ENCODE measurements around the gene CTSL. TPM values are rescaled to one million over a fixed set of nuclear protein-coding genes. Genes with fewer than 3 reads are reported as not detected.

The CTSL gene
- polyA plus RNA-seq, 3 donors = 22.0 to 28.8 (median 28.3) TPM

DNA sequence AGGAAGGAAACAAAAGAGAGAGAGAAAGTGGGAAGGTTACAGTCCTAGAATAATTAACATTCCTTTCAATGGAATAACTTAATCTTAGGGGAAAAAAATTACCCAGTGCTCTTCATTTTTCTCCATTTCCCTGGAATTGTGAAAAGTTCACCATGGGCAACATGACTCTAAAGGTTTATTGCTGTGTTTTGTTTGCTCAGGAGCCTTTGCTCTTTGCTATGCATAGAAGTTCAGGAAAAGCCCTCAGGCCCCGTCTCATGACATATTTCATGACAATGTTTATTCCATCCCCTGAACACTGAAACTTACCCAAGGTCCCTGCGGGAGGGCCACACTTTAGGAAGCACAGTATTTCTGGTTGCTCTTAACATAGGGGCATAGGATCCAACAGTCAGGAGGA, 9.8 kb upstream of the CTSL start:
- DNase-seq = no peak
- peaks cover 18 to 32% of the 10 kb centered on the region in 2 donors for H3K4me1 ChIP-seq (ENCODE audit: control insufficient read depth in 1 of 2, insufficient read depth in 2 of 2, low read length in 2 of 2)
- H3K79me2 ChIP-seq (ENCODE audit: insufficient read depth, low read length) = no peaks in the 10 kb centered on the region
- no peak overlapping the region for H3K4me2 ChIP-seq (replicated peaks; ENCODE audit: extremely low read depth, low read length, poor library complexity, severe bottlenecking)
- WGBS (ENCODE audit: insufficient coverage) = no CpG with 5 or more reads among the region's 2 CpGs
- H3K27me3 ChIP-seq (ENCODE audit: control insufficient read depth in 2 of 2, insufficient read depth in 2 of 2, low read length in 2 of 2) = peaks cover 0 to 3% of the 10 kb centered on the region in 2 donors
- Mint-ChIP-seq H3K27me3 (ENCODE audit: low read depth in 3 of 3) (peaks cover 8 to 13% (median 9%) of the 10 kb centered on the region in 3 donors), H3K36me3 (peaks cover 0 to 10% of the 10 kb centered on the region in 2 donors), H3K4me1 (peaks cover 52% of the 10 kb centered on the region), H3K27ac (no peak overlapping the region), H3K9me3 (peaks cover 0 to 2% (median 0%) of the 10 kb centered on the region in 7 donors), H3K4me3 (no peak overlapping the region)
- H3K27ac ChIP-seq (ENCODE audit: low read depth in 1 of 2, low read length in 2 of 2) = no peak overlapping the region
- no peak overlapping the region for H2AFZ ChIP-seq (ENCODE audit: insufficient read depth, low read depth, low read length, poor library complexity, severe bottlenecking)
- H3K9me3 ChIP-seq (replicated peaks in 1 of 2; ENCODE audit: control insufficient read depth in 1 of 2, insufficient read depth in 1 of 2, low read length in 2 of 2) = no peaks in the 10 kb centered on the region
- no peaks in the 10 kb centered on the region for H4K20me1 ChIP-seq (ENCODE audit: insufficient read depth, low read length)
- no peak overlapping the region for H3K4me3 ChIP-seq (replicated peaks in 1 of 3; ENCODE audit: low read depth in 2 of 3, low read length in 3 of 3)
- intact Hi-C loops (cut with micrococcal nuclease) = loop anchor here (10.0 kb wide), 2 partner anchors 101 to 221 kb away; partner anchors contain the start of gene DAPK1 (in 1 of the 2)
- no peaks in the 10 kb centered on the region for H3K36me3 ChIP-seq (replicated peaks in 1 of 2; ENCODE audit: control insufficient read depth in 1 of 2, insufficient read depth in 2 of 2, low read length in 2 of 2)
- TF ChIP-seq, protein P1, sequence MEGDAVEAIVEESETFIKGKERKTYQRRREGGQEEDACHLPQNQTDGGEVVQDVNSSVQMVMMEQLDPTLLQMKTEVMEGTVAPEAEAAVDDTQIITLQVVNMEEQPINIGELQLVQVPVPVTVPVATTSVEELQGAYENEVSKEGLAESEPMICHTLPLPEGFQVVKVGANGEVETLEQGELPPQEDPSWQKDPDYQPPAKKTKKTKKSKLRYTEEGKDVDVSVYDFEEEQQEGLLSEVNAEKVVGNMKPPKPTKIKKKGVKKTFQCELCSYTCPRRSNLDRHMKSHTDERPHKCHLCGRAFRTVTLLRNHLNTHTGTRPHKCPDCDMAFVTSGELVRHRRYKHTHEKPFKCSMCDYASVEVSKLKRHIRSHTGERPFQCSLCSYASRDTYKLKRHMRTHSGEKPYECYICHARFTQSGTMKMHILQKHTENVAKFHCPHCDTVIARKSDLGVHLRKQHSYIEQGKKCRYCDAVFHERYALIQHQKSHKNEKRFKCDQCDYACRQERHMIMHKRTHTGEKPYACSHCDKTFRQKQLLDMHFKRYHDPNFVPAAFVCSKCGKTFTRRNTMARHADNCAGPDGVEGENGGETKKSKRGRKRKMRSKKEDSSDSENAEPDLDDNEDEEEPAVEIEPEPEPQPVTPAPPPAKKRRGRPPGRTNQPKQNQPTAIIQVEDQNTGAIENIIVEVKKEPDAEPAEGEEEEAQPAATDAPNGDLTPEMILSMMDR (IDR thresholded peaks at IDR 0.05) = no peak
- no peak overlapping the region for H3K9ac ChIP-seq (ENCODE audit: insufficient read depth, low read length, poor library complexity, severe bottlenecking)

DNA sequence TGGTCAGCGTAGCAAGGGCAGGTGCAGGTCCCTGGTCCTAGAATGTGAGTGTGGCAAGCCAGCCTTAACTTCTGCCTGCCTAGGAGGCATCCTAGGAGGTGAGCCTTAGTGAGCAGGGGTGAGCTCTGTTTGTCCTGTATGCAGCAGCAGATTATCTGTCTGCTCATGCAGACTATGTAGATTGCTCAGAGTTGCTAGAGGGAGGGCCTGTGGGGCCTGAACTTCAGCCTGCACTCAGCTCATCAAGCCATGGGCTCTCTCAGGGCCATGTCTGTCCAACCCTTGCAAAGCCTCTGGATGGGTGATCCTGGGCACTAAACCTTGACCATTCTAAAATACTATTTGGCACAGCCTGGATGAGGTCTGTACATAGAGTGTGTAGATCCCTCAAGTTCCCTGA, 8.5 kb upstream of the CTSL start:
- 100% methylated on average over 1 of the region's 1 CpG for WGBS (ENCODE audit: insufficient coverage)
- H3K27ac Mint-ChIP-seq = peak overlapping the region in 1 of 7 donors; percentile 30

More for the DNA sequence above, 8.5 kb upstream of the CTSL start:
- Histone ChIP-seq H3K27me3 (ENCODE audit: control insufficient read depth in 2 of 2, insufficient read depth in 2 of 2, low read length in 2 of 2) (peaks cover 0 to 3% of the 10 kb centered on the region in 2 donors), H2AFZ (ENCODE audit: insufficient read depth, low read depth, low read length, poor library complexity, severe bottlenecking) (no peak overlapping the region), H3K79me2 (ENCODE audit: insufficient read depth, low read length) (no peaks in the 10 kb centered on the region), H3K27ac (ENCODE audit: low read depth in 1 of 2, low read length in 2 of 2) (no peak overlapping the region), H3K36me3 (replicated peaks in 1 of 2; ENCODE audit: control insufficient read depth in 1 of 2, insufficient read depth in 2 of 2, low read length in 2 of 2) (no peaks in the 10 kb centered on the region), H3K9ac (ENCODE audit: insufficient read depth, low read length, poor library complexity, severe bottlenecking) (no peak overlapping the region), H3K4me1 (ENCODE audit: control insufficient read depth in 1 of 2, insufficient read depth in 2 of 2, low read length in 2 of 2) (peaks cover 30 to 44% of the 10 kb centered on the region in 2 donors), H3K9me3 (replicated peaks in 1 of 2; ENCODE audit: control insufficient read depth in 1 of 2, insufficient read depth in 1 of 2, low read length in 2 of 2) (no peaks in the 10 kb centered on the region), H4K20me1 (ENCODE audit: insufficient read depth, low read length) (no peaks in the 10 kb centered on the region), H3K4me2 (replicated peaks; ENCODE audit: extremely low read depth, low read length, poor library complexity, severe bottlenecking) (no peak overlapping the region), H3K4me3 (replicated peaks in 1 of 3; ENCODE audit: low read depth in 2 of 3, low read length in 3 of 3) (no peak overlapping the region)
- TF ChIP-seq, protein P1 (IDR thresholded peaks at IDR 0.05) = no peak
- H3K27me3 Mint-ChIP-seq (ENCODE audit: low read depth in 3 of 3) = peaks cover 13 to 16% (median 14%) of the 10 kb centered on the region in 3 donors
- no peak for DNase-seq
- intact Hi-C loops (cut with micrococcal nuclease) = loop anchor here (10.0 kb wide), 2 partner anchors 103 to 223 kb away; partner anchors contain the start of gene DAPK1 (in 1 of the 2)
- peaks cover 53% of the 10 kb centered on the region for H3K4me1 Mint-ChIP-seq
- H3K9me3 Mint-ChIP-seq = peaks cover 0 to 2% (median 0%) of the 10 kb centered on the region in 7 donors
- peaks cover 0 to 10% of the 10 kb centered on the region in 2 donors for H3K36me3 Mint-ChIP-seq
- H3K4me3 Mint-ChIP-seq = peak overlapping the region in 1 of 2 donors; percentile 39

Data from CD14-positive monocyte (primary cell).